Epidermal melanocyte (primary cell): ENCODE measurements around the gene SLC11A2.
"Not testable (repeated sequence)": the region's sequence is repeated elsewhere in the genome, so short reads cannot be mapped to it uniquely, and the experiment has no call there.

Source experiments
- DNase-seq: peaks from one replicate; pipeline ENCODE4 v3.0.0; 2011; ENCODE audit warnings: low spot score; ENCODE audit not compliant: insufficient read length

The SLC11A2 gene

GRCh38 chr12:50949801-50950302 lies 76.3 kb downstream of the SLC11A2 start:
- DNase-seq: no peak

DNA sequence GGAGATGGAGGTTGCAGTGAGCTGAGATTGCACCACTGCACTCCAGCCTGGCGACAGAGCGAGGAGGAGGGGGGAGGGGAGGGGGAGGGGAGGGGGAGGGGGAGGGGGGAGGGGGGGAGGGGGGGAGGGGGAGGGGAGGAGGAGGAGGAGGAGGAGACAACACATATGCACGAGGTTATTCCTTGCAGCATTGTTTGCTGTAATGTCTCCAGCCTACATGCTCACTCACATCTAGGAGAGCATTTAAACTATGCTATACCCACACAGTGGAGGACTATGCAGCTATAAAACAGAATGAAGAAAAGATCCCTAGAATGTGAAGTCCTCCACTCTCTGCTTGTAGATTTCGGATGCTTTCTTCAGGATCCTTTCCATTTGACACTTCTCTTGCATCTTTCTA lies 77.4 kb downstream of the SLC11A2 start:
- no peak for DNase-seq

- no peak for DNase-seq
These were observed 78.1 kb downstream of the SLC11A2 start for GRCh38 chr12:50947933-50948626.

DNA sequence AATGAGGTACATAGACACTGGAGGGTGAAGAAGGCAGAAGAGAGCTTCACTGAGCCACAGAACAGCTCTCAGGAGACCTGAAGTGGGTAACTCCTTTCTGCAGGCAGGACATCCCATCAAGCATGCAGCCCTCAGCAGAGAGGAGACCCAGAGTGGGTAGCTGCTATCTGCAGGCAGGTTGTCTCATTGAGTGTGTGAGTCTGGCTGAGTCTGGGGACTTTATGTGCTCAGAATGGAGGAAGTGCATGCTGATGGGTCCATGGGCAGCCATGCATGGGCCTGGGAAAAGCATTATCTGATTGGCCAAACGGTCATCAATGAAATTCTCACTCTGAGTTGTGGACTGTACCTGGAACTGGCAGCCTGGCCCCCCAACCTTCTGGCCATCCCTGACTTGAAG lies 88.5 kb downstream of the SLC11A2 start:
- DNase-seq: no peak

DNA sequence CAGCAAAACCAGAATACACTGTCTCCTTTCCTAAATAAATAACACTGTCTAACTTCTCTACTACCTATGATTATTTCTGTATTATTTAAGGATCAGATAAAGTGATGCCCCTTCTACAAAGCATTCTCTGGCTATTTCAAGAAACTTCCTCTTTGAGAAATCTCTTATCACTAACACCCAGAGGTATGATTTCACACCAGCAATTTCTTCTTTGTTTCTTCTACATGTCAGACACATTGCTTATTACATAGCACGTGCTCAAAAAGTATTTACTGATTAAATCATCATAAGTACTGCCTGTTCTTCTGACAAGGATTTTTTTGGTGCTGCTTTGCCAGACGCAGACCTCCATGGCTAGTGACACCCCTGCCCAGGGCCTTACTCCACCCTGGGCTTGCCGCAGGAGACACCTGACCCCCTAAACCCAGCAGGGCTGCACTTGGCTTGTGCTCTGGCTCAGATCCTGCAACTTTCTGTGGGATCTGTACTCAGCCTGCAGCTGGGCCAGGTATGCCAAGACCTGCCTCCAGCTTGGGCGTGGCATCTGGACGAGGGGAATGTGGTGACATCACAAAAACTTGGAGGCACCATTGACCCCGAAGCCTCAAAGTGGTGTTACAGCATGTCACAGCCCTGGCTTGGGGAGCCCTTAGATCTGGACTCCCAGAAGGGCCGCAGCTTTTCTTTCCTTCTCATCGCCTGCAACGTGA lies 89.2 kb downstream of the SLC11A2 start:
- no peak for DNase-seq

DNA sequence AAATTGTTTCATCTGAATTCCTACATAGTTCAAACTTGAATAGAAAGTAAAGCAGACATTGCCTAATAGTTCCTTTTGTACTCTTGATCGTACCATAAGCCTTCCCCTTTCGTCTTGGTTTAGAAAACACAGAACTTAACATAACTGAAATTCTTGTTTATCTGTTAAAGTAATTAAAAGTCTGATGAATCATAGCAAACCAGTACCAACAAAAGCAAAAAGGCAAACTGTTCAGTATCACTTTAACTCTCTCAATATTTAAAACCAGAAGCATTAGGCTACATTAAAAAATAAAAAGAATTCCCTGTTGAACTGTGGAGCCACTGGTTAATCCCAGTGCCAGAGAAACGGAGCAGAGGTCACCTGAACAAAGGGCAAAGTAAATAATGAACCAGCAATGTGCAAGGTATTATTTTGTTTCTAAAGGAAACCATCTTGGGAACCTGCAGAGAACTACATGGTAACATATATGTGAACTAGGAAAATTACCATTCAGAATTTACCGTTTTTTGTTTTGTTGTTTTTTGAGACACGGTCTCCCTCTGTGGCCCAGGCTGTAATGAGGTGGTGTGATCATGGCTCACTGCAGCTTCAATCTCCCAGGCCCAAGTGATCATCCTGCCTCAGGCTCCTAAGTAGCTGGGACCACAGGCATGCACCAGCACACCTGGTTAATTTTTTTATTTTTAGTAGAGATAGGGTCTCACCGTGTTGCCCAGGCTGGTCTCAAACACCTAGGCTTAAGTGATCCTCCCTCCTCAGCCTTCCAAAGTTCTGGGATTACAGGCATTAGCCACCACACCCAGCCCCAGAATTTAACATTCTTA lies 91.0 kb downstream of the SLC11A2 start:
- DNase-seq: peak; percentile 51

GRCh38 chr12:50934371-50934851 lies 91.8 kb downstream of the SLC11A2 start:
- DNase-seq: no peak

GRCh38 chr12:50933459-50934124 lies 92.6 kb downstream of the SLC11A2 start:
- no peak for DNase-seq

DNA sequence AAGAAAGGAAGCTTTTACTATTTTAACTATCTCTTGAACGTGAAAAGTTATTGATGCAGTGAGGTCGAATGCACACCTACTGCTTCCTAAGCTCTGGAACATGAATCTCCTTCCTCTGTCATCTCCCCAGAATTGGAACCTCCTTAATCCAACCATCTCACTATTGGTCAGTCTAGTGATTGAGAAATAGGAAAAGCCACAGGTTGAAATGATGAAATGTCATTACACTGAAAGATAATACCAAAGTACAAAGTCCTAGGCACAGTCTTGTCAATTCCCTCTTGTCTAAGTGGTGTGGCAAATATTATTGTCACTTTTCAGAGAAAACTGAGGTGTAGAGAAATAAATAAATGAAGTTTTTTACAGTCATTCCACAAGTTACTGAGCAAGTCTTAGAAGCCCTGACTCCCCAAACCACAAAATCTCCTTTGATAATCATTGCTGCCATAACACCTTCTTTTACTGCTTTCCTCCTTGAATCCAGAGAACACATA lies 93.3 kb downstream of the SLC11A2 start:
- no peak for DNase-seq

GRCh38 chr12:50930477-50930876 lies 95.7 kb downstream of the SLC11A2 start:
- not testable (repeated sequence) for DNase-seq

GRCh38 chr12:50929831-50930230 lies 96.4 kb downstream of the SLC11A2 start:
- DNase-seq: no peak
